Activated CD4-positive, alpha-beta T cell treated with anti-CD3 and anti-CD28 coated beads for 36 hours (primary cell): ENCODE measurements around the gene OSBPL5. TPM values are rescaled to one million over a fixed set of nuclear protein-coding genes. Genes with fewer than 3 reads are reported as not detected.

Experiments
- ATAC-seq: fragments of 200-7000 bp; cut with Tn5 transposase; one replicate; pipeline ENCODE4 v1.10.0; 2021; ENCODE audit warnings: mild to moderate bottlenecking, moderate library complexity
- CTCF ChIA-PET: fragments of 350-600 bp; sonication (Branson Sonifier 250); formaldehyde crosslinking; loops from one replicate; lab custom pipeline; 2021; ENCODE audit warnings: antibody characterized with exemption; lab: Charles Lee
- POLR2A ChIA-PET: fragments of 350-600 bp; sonication (Branson Sonifier 250); formaldehyde crosslinking; loops from one replicate; lab custom pipeline; 2021; ENCODE audit warnings: antibody characterized with exemption, inconsistent platforms; lab: Charles Lee
- DNase-seq: peaks from one replicate; pipeline ENCODE4 v3.0.0-alpha.2; 2020
- H3K27ac Mint-ChIP-seq: one replicate; pipeline ENCODE4 v1.8.0; 2021; ENCODE audit warnings: mixed read lengths
- H3K27me3 Mint-ChIP-seq: one replicate; pipeline ENCODE4 v1.8.0; 2021; ENCODE audit warnings: mixed read lengths
- H3K36me3 Mint-ChIP-seq: one replicate; pipeline ENCODE4 v1.8.0; 2021; ENCODE audit warnings: low read depth, mixed read lengths
- H3K4me1 Mint-ChIP-seq: one replicate; pipeline ENCODE4 v1.8.0; 2021; ENCODE audit warnings: mixed read lengths
- H3K4me3 Mint-ChIP-seq: one replicate; pipeline ENCODE4 v1.8.0; 2021; ENCODE audit warnings: mild to moderate bottlenecking, moderate library complexity, mixed read lengths
- H3K9me3 Mint-ChIP-seq: one replicate; pipeline ENCODE4 v1.8.0; 2021; ENCODE audit warnings: low read depth, mixed read lengths
- intact Hi-C, 2 experiments: fragments of 100-400 bp; cut with DNase I in 1 of 2; cut with micrococcal nuclease in 1 of 2; formaldehyde crosslinking; loops; one replicate each; pipeline versions ENCODE4 v1.14.2 to v1.15.1; 2022 to 2024; cut with DNase I, micrococcal nuclease
- total RNA-seq, 2 experiments: library from RNA; stranded (reverse); gene quantifications; one replicate each; pipeline ENCODE4 v1.2.3, GENCODE V29; 2021

Gene OSBPL5
- total RNA-seq, 2 experiments from 2014 or later = 5.8 to 7.1 TPM

GRCh38 chr11:3158821-3159220 is 6.3 kb downstream of the OSBPL5 start:
- no peak overlapping the region for H3K4me3 Mint-ChIP-seq
- DNase-seq (no peak), ATAC-seq (no peak)
- H3K9me3 Mint-ChIP-seq = no peaks in the 10 kb centered on the region
- no peak overlapping the region for H3K27ac Mint-ChIP-seq
- ChIA-PET POLR2A (no interaction called here), CTCF (interaction anchor here (0.9 kb wide), 1 partner anchor 441 kb away, joined by 4 read pairs; no protein-coding TSS in a partner anchor)
- peaks cover 22% of the 10 kb centered on the region for H3K4me1 Mint-ChIP-seq
- H3K36me3 Mint-ChIP-seq = no peaks in the 10 kb centered on the region
- H3K27me3 Mint-ChIP-seq = peaks cover 9% of the 10 kb centered on the region
- intact Hi-C loops = no loop called here

- no peak for ATAC-seq
- ChIA-PET CTCF (interaction anchor here (0.9 kb wide), 1 partner anchor 441 kb away, joined by 4 read pairs; no protein-coding TSS in a partner anchor), POLR2A (no interaction called here)
- intact Hi-C loops = no loop called here
- peaks cover 16% of the 10 kb centered on the region for H3K4me1 Mint-ChIP-seq
- H3K36me3 Mint-ChIP-seq = no peaks in the 10 kb centered on the region
- H3K27ac Mint-ChIP-seq = no peak overlapping the region
- DNase-seq = no peak
- H3K9me3 Mint-ChIP-seq = no peaks in the 10 kb centered on the region
- H3K4me3 Mint-ChIP-seq = no peak overlapping the region
- H3K27me3 Mint-ChIP-seq = peaks cover 6% of the 10 kb centered on the region
Measured at GRCh38 chr11:3158131-3158591, 6.9 kb downstream of the OSBPL5 start.

GRCh38 chr11:3157381-3158130 is 7.6 kb downstream of the OSBPL5 start:
- Mint-ChIP-seq H3K27ac (no peak overlapping the region), H3K36me3 (no peaks in the 10 kb centered on the region), H3K4me3 (no peak overlapping the region), H3K27me3 (peaks cover 5% of the 10 kb centered on the region), H3K4me1 (peaks cover 14% of the 10 kb centered on the region), H3K9me3 (no peaks in the 10 kb centered on the region)
- intact Hi-C loops = no loop called here
- ChIA-PET CTCF (interaction anchor here (0.6 to 0.9 kb wide), 2 partner anchors 22 to 440 kb away, joined by 3 to 4 read pairs; no protein-coding TSS in a partner anchor), POLR2A (no interaction called here)
- no peak for ATAC-seq
- no peak for DNase-seq

- no peaks in the 10 kb centered on the region for H3K9me3 Mint-ChIP-seq
- ChIA-PET POLR2A (interaction anchor here (0.6 kb wide), 1 partner anchor 85 kb away, joined by 6 read pairs; no protein-coding TSS in a partner anchor), CTCF (no interaction called here)
- ATAC-seq (no peak), DNase-seq (no peak)
- H3K4me3 Mint-ChIP-seq = no peak overlapping the region
- no peak overlapping the region for H3K27ac Mint-ChIP-seq
- no peaks in the 10 kb centered on the region for H3K36me3 Mint-ChIP-seq
- intact Hi-C loops = no loop called here
- peaks cover 5% of the 10 kb centered on the region for H3K27me3 Mint-ChIP-seq
- peaks cover 14% of the 10 kb centered on the region for H3K4me1 Mint-ChIP-seq
Measured at GRCh38 chr11:3156661-3157311, 8.3 kb downstream of the OSBPL5 start.

- H3K4me1 Mint-ChIP-seq = peaks cover 12% of the 10 kb centered on the region
- H3K27me3 Mint-ChIP-seq = peaks cover 4% of the 10 kb centered on the region
- no peak overlapping the region for H3K27ac Mint-ChIP-seq
- ATAC-seq = no peak
- DNase-seq = no peak
- intact Hi-C loops = no loop called here
- no peaks in the 10 kb centered on the region for H3K36me3 Mint-ChIP-seq
- POLR2A ChIA-PET = interaction anchor here (0.6 kb wide), 1 partner anchor 84 kb away, joined by 6 read pairs; no protein-coding TSS in a partner anchor
- H3K9me3 Mint-ChIP-seq = no peaks in the 10 kb centered on the region
- CTCF ChIA-PET = no interaction called here
- H3K4me3 Mint-ChIP-seq = no peak overlapping the region
Measured at GRCh38 chr11:3156282-3156660, 8.8 kb downstream of the OSBPL5 start.

GRCh38 chr11:3155691-3156258 is 9.3 kb downstream of the OSBPL5 start:
- H3K27me3 Mint-ChIP-seq = no peaks in the 10 kb centered on the region
- no peaks in the 10 kb centered on the region for H3K36me3 Mint-ChIP-seq
- no peak overlapping the region for H3K27ac Mint-ChIP-seq
- intact Hi-C loops = no loop called here
- ChIA-PET POLR2A (no interaction called here), CTCF (no interaction called here)
- ATAC-seq = no peak
- H3K4me3 Mint-ChIP-seq = no peak overlapping the region
- H3K4me1 Mint-ChIP-seq = peaks cover 8% of the 10 kb centered on the region
- no peaks in the 10 kb centered on the region for H3K9me3 Mint-ChIP-seq
- DNase-seq = no peak

- CTCF ChIA-PET = no interaction called here
- H3K4me3 Mint-ChIP-seq = no peak overlapping the region
Measured at GRCh38 chr11:3155216-3155615, 9.9 kb downstream of the OSBPL5 start.

GRCh38 chr11:3154001-3154599 is 11.0 kb downstream of the OSBPL5 start:
- intact Hi-C loops = no loop called here
- ATAC-seq (no peak), DNase-seq (no peak)
- Mint-ChIP-seq H3K27me3 (no peaks in the 10 kb centered on the region), H3K4me1 (peaks cover 8% of the 10 kb centered on the region), H3K27ac (no peak overlapping the region), H3K36me3 (no peaks in the 10 kb centered on the region), H3K9me3 (no peaks in the 10 kb centered on the region), H3K4me3 (no peak overlapping the region)
- ChIA-PET CTCF (interaction anchor here (0.7 kb wide), 1 partner anchor 50 kb away, joined by 3 read pairs; no protein-coding TSS in a partner anchor), POLR2A (no interaction called here)

More at GRCh38 chr11:3155216-3155615, 9.9 kb downstream of the OSBPL5 start:
- Mint-ChIP-seq H3K36me3 (no peaks in the 10 kb centered on the region), H3K27ac (no peak overlapping the region), H3K9me3 (no peaks in the 10 kb centered on the region), H3K27me3 (no peaks in the 10 kb centered on the region), H3K4me1 (peaks cover 8% of the 10 kb centered on the region)
- ATAC-seq = no peak
- no peak for DNase-seq
- intact Hi-C loops = no loop called here
- POLR2A ChIA-PET = no interaction called here

GRCh38 chr11:3153291-3153861 is 11.7 kb downstream of the OSBPL5 start:
- Mint-ChIP-seq H3K27me3 (no peaks in the 10 kb centered on the region), H3K9me3 (no peaks in the 10 kb centered on the region), H3K27ac (no peak overlapping the region), H3K36me3 (no peaks in the 10 kb centered on the region), H3K4me1 (peaks cover 6% of the 10 kb centered on the region), H3K4me3 (no peak overlapping the region)
- DNase-seq (no peak), ATAC-seq (no peak)
- intact Hi-C loops = no loop called here
- CTCF ChIA-PET = interaction anchor here (0.7 kb wide), 1 partner anchor 51 kb away, joined by 3 read pairs; no protein-coding TSS in a partner anchor
- POLR2A ChIA-PET = interaction anchor here (0.5 kb wide), 1 partner anchor 1252 kb away, joined by 5 read pairs; no protein-coding TSS in a partner anchor

GRCh38 chr11:3152471-3153110 is 12.5 kb downstream of the OSBPL5 start:
- intact Hi-C loops = no loop called here
- H3K4me3 Mint-ChIP-seq = no peak overlapping the region
- peaks cover 6% of the 10 kb centered on the region for H3K4me1 Mint-ChIP-seq
- H3K27me3 Mint-ChIP-seq = no peaks in the 10 kb centered on the region
- no peaks in the 10 kb centered on the region for H3K9me3 Mint-ChIP-seq
- DNase-seq (no peak), ATAC-seq (no peak)
- H3K27ac Mint-ChIP-seq = no peak overlapping the region
- no peaks in the 10 kb centered on the region for H3K36me3 Mint-ChIP-seq
- ChIA-PET CTCF (no interaction called here), POLR2A (no interaction called here)
